ENCODE results near the gene ANKIB1. TPM values are rescaled to one million over a fixed set of nuclear protein-coding genes. Genes with fewer than 3 reads are reported as not detected.

The ANKIB1 gene
- polyA plus RNA-seq, 1 donor (not counting 4 experiments of a cell fraction or from before 2014, with no cell fraction given) = 37.0 TPM

DNA sequence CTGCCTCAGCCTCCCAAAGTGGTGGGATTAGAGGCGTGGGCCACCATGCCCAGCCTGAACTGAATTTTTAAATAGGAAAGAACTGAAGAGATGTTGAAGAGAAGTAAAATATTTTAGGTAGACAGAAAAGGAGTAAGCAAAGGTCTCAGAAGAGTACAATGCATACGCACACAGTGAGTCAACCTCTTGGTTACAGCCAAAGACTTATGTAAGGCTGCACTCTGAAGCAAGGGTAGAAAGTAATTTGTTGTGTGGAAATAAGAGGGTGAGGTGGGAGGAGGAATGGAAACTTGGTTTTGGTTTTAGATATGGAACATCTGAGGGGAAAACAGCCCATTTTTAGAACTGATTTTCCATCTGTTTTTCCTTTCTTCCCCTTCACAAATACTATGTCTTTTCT lies 17.7 kb upstream of the ANKIB1 start:
- no peak for TF ChIP-seq EZH2 (IDR thresholded peaks at IDR 0.05; ENCODE audit: low read length)
- TF ChIP-seq, protein P1, sequence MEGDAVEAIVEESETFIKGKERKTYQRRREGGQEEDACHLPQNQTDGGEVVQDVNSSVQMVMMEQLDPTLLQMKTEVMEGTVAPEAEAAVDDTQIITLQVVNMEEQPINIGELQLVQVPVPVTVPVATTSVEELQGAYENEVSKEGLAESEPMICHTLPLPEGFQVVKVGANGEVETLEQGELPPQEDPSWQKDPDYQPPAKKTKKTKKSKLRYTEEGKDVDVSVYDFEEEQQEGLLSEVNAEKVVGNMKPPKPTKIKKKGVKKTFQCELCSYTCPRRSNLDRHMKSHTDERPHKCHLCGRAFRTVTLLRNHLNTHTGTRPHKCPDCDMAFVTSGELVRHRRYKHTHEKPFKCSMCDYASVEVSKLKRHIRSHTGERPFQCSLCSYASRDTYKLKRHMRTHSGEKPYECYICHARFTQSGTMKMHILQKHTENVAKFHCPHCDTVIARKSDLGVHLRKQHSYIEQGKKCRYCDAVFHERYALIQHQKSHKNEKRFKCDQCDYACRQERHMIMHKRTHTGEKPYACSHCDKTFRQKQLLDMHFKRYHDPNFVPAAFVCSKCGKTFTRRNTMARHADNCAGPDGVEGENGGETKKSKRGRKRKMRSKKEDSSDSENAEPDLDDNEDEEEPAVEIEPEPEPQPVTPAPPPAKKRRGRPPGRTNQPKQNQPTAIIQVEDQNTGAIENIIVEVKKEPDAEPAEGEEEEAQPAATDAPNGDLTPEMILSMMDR (optimal IDR thresholded peaks at IDR 0.05 in 1 of 3, IDR thresholded peaks at IDR 0.05 in 1 of 3, conservative IDR thresholded peaks at IDR 0.05 in 1 of 3; ENCODE audit: extremely low read depth in 1 of 3, insufficient read depth in 2 of 3, low read length in 3 of 3) = no peak

DNA sequence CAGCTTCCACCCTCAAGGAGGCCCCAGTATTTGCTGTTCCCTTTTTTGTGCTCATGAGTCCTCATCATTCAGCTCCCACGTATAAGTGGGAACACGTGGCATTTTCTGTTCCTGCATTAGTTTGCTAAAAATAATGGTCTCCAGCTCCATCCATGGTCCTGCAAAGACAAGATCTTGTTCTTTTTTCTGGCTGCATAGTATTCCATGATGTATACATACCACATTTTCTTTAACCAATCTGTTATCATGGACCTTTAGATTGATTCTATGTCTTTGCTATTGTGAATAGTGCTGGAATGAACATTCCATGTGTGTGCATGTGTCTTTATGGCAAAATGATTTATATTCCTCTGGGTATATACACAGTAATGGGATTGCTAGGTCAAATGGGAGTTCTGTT lies 17.0 kb upstream of the ANKIB1 start:
- Histone ChIP-seq H3K27ac (ENCODE audit: control insufficient read depth, insufficient read depth, low read length) (no peak overlapping the region), H3K9me1 (ENCODE audit: control insufficient read depth, extremely low read depth, insufficient read depth, low read length) (no peaks in the 10 kb centered on the region), H3K9me3 (ENCODE audit: control insufficient read depth, low read depth, low read length) (no peaks in the 10 kb centered on the region), H4K20me1 (ENCODE audit: control insufficient read depth, extremely low read depth, insufficient read depth, low read length) (no peaks in the 10 kb centered on the region), H2AFZ (ENCODE audit: control insufficient read depth, low read length) (no peak overlapping the region), H3K79me2 (ENCODE audit: control insufficient read depth, insufficient read depth, low read length) (no peaks in the 10 kb centered on the region), H3K27me3 (ENCODE audit: control insufficient read depth, extremely low read depth, insufficient read depth, low read length) (no peaks in the 10 kb centered on the region), H3K9ac (ENCODE audit: control insufficient read depth, extremely low read depth, insufficient read depth, low read length) (no peak overlapping the region), H3K4me2 (ENCODE audit: control insufficient read depth, extremely low read depth, insufficient read depth, low read depth, low read length) (no peak overlapping the region), H3K36me3 (ENCODE audit: control insufficient read depth in 2 of 2, extremely low read depth in 1 of 2, insufficient read depth in 2 of 2, low read length in 2 of 2) (peaks cover 10 to 16% of the 10 kb centered on the region in 2 experiments), H3K4me3 (ENCODE audit: control insufficient read depth in 2 of 3, extremely low read depth in 1 of 3, insufficient read depth in 2 of 3, low read depth in 1 of 3, low read length in 3 of 3) (no peak overlapping the region), H3K4me1 (ENCODE audit: control insufficient read depth, extremely low read depth, insufficient read depth, low read length) (no peaks in the 10 kb centered on the region)
- DNase-seq (ENCODE audit: low read depth, low spot score) (no peak), FAIRE-seq (no peak)
- TF ChIP-seq, protein P1 (optimal IDR thresholded peaks at IDR 0.05 in 1 of 3, IDR thresholded peaks at IDR 0.05 in 1 of 3, conservative IDR thresholded peaks at IDR 0.05 in 1 of 3; ENCODE audit: extremely low read depth in 1 of 3, insufficient read depth in 2 of 3, low read length in 3 of 3) = no peak
- no peak for TF ChIP-seq EZH2 (IDR thresholded peaks at IDR 0.05; ENCODE audit: low read length)
- dilution Hi-C loops (cut with MboI; ENCODE audit: extremely low pct_ligation_motif_present, low sequenced_read_pairs) = no loop called here

More for the DNA sequence above, 17.7 kb upstream of the ANKIB1 start:
- Histone ChIP-seq H4K20me1 (ENCODE audit: control insufficient read depth, extremely low read depth, insufficient read depth, low read length) (no peaks in the 10 kb centered on the region), H3K27ac (ENCODE audit: control insufficient read depth, insufficient read depth, low read length) (no peak overlapping the region), H3K4me1 (ENCODE audit: control insufficient read depth, extremely low read depth, insufficient read depth, low read length) (no peaks in the 10 kb centered on the region), H3K4me3 (ENCODE audit: control insufficient read depth in 2 of 3, extremely low read depth in 1 of 3, insufficient read depth in 2 of 3, low read depth in 1 of 3, low read length in 3 of 3) (no peak overlapping the region), H3K27me3 (ENCODE audit: control insufficient read depth, extremely low read depth, insufficient read depth, low read length) (no peaks in the 10 kb centered on the region), H3K4me2 (ENCODE audit: control insufficient read depth, extremely low read depth, insufficient read depth, low read depth, low read length) (no peak overlapping the region), H3K9me3 (ENCODE audit: control insufficient read depth, low read depth, low read length) (no peaks in the 10 kb centered on the region), H3K9ac (ENCODE audit: control insufficient read depth, extremely low read depth, insufficient read depth, low read length) (no peak overlapping the region), H2AFZ (ENCODE audit: control insufficient read depth, low read length) (no peak overlapping the region), H3K36me3 (ENCODE audit: control insufficient read depth in 2 of 2, extremely low read depth in 1 of 2, insufficient read depth in 2 of 2, low read length in 2 of 2) (peaks cover 10 to 17% of the 10 kb centered on the region in 2 experiments), H3K79me2 (ENCODE audit: control insufficient read depth, insufficient read depth, low read length) (no peaks in the 10 kb centered on the region), H3K9me1 (ENCODE audit: control insufficient read depth, extremely low read depth, insufficient read depth, low read length) (no peaks in the 10 kb centered on the region)
- DNase-seq (ENCODE audit: low read depth, low spot score) = no peak
- FAIRE-seq = no peak
- dilution Hi-C loops (cut with MboI; ENCODE audit: extremely low pct_ligation_motif_present, low sequenced_read_pairs) = no loop called here
